WTC11 (cell line): ENCODE data around the gene USP21. TPM values are rescaled to one million over a fixed set of nuclear protein-coding genes. Genes with fewer than 3 reads are reported as not detected.

ENCODE experiments used
- AFF4 ChIP-seq: sonication (generic); formaldehyde crosslinking; IDR thresholded peaks from 2 replicates; pipeline ENCODE4 v1.8.1; 2023; ENCODE audit warnings: mild to moderate bottlenecking, missing genetic modification reagents, borderline replicate concordance
- ATF2 ChIP-seq: sonication (generic); formaldehyde crosslinking; IDR thresholded peaks from 2 replicates; pipeline ENCODE4 v1.8.1; 2022; ENCODE audit warnings: low read depth, missing genetic modification reagents, borderline replicate concordance
- CREB1 ChIP-seq: sonication (generic); formaldehyde crosslinking; IDR thresholded peaks from 2 replicates; pipeline ENCODE4 v1.8.0; 2023; ENCODE audit warnings: mild to moderate bottlenecking, missing genetic modification reagents
- CREM ChIP-seq: sonication (generic); formaldehyde crosslinking; IDR thresholded peaks from 2 replicates; pipeline ENCODE4 v1.8.1; 2022; ENCODE audit warnings: mild to moderate bottlenecking, missing genetic modification reagents, moderate library complexity
- EMX1 ChIP-seq: fragments of 250-450 bp; sonication (Bioruptor Pico); IDR thresholded peaks from 2 replicates; pipeline ENCODE4 v1.8.0; 2021; ENCODE audit warnings: mild to moderate bottlenecking
- ERG ChIP-seq: fragments of 250-450 bp; sonication (Bioruptor Pico); IDR thresholded peaks from 2 replicates; pipeline ENCODE4 v1.8.0; 2021; ENCODE audit warnings: mild to moderate bottlenecking
- GRHL2 ChIP-seq: fragments of 250-450 bp; sonication (Bioruptor Pico); IDR thresholded peaks from 2 replicates; pipeline ENCODE4 v1.8.0; 2022; ENCODE audit warnings: mild to moderate bottlenecking, moderate library complexity; ENCODE audit not compliant: insufficient replicate concordance, severe bottlenecking
- IRF2 ChIP-seq: sonication (generic); formaldehyde crosslinking; IDR thresholded peaks from 2 replicates; pipeline ENCODE4 v1.8.0; 2022; ENCODE audit warnings: low read depth, missing genetic modification reagents, borderline replicate concordance
- JUN ChIP-seq: sonication (generic); formaldehyde crosslinking; IDR thresholded peaks from 2 replicates; pipeline ENCODE4 v1.8.0; 2023; ENCODE audit warnings: mild to moderate bottlenecking, missing genetic modification reagents
- NR1H2 ChIP-seq: sonication (generic); formaldehyde crosslinking; IDR thresholded peaks from 2 replicates; pipeline ENCODE4 v1.9.0; 2021; ENCODE audit warnings: mild to moderate bottlenecking, moderate library complexity, missing genetic modification reagents
- OVOL2 ChIP-seq: fragments of 250-450 bp; sonication (Bioruptor Pico); IDR thresholded peaks from 2 replicates; pipeline ENCODE4 v1.9.0; 2021; ENCODE audit warnings: mild to moderate bottlenecking, borderline replicate concordance
- PRRX2 ChIP-seq: fragments of 250-450 bp; sonication (Bioruptor Pico); IDR thresholded peaks from 2 replicates; pipeline ENCODE4 v1.8.0; 2021; ENCODE audit warnings: mild to moderate bottlenecking
- RORB ChIP-seq: fragments of 250-450 bp; sonication (Bioruptor Pico); IDR thresholded peaks from 2 replicates; pipeline ENCODE4 v1.9.0; 2021; ENCODE audit warnings: mild to moderate bottlenecking
- SMAD3 ChIP-seq: sonication (generic); formaldehyde crosslinking; IDR thresholded peaks from 2 replicates; pipeline ENCODE4 v1.8.0; 2022; ENCODE audit warnings: missing genetic modification reagents, mild to moderate bottlenecking, borderline replicate concordance
- SMAD4 ChIP-seq: sonication (generic); formaldehyde crosslinking; IDR thresholded peaks from 2 replicates; pipeline ENCODE4 v1.8.0; 2022; ENCODE audit warnings: mild to moderate bottlenecking, missing genetic modification reagents
- STAT6 ChIP-seq: sonication (generic); formaldehyde crosslinking; conservative IDR thresholded peaks from 2 replicates; pipeline ENCODE4 v1.8.1; 2023; ENCODE audit warnings: mild to moderate bottlenecking, low read depth, missing genetic modification reagents, moderate library complexity
- TP53 ChIP-seq: sonication (generic); formaldehyde crosslinking; IDR thresholded peaks from 2 replicates; pipeline ENCODE4 v1.8.1; 2023; ENCODE audit warnings: mild to moderate bottlenecking, missing genetic modification reagents
- USF2 ChIP-seq: sonication (generic); formaldehyde crosslinking; IDR thresholded peaks from 2 replicates; pipeline ENCODE4 v1.8.1; 2023; ENCODE audit warnings: mild to moderate bottlenecking, missing genetic modification reagents, moderate library complexity
- ZNF138 ChIP-seq: sonication (generic); formaldehyde crosslinking; conservative IDR thresholded peaks from 2 replicates; pipeline ENCODE4 v1.8.1; 2022; ENCODE audit warnings: mild to moderate bottlenecking, moderate library complexity, missing genetic modification reagents
- ZNF396 ChIP-seq: fragments of 250-450 bp; sonication (Bioruptor Pico); IDR thresholded peaks from 2 replicates; pipeline ENCODE4 v1.8.0; 2021; ENCODE audit warnings: mild to moderate bottlenecking, moderate library complexity, borderline replicate concordance
- ZNF423 ChIP-seq: fragments of 250-450 bp; sonication (Bioruptor Pico); IDR thresholded peaks from 2 replicates; pipeline ENCODE4 v2.1.2; 2022; ENCODE audit warnings: mild to moderate bottlenecking, moderate library complexity
- total RNA-seq: library from RNA; stranded (reverse); gene quantifications from 3 replicates; pipeline ENCODE4 v1.2.3, GENCODE V29; 2021
- TF ChIP-seq, protein P1 (sequence below): sonication (generic); formaldehyde crosslinking; IDR thresholded peaks from 2 replicates; pipeline ENCODE4 v1.8.1; 2022; ENCODE audit warnings: mild to moderate bottlenecking, moderate library complexity, missing genetic modification reagents
- TF ChIP-seq, protein P2 (sequence below): fragments of 250-450 bp; sonication (Bioruptor Pico); conservative IDR thresholded peaks from 2 replicates; pipeline ENCODE4 v1.9.0; 2021; ENCODE audit warnings: mild to moderate bottlenecking

USP21 gene
- total RNA-seq, 1 experiment from 2014 or later = 30.8 TPM

DNA sequence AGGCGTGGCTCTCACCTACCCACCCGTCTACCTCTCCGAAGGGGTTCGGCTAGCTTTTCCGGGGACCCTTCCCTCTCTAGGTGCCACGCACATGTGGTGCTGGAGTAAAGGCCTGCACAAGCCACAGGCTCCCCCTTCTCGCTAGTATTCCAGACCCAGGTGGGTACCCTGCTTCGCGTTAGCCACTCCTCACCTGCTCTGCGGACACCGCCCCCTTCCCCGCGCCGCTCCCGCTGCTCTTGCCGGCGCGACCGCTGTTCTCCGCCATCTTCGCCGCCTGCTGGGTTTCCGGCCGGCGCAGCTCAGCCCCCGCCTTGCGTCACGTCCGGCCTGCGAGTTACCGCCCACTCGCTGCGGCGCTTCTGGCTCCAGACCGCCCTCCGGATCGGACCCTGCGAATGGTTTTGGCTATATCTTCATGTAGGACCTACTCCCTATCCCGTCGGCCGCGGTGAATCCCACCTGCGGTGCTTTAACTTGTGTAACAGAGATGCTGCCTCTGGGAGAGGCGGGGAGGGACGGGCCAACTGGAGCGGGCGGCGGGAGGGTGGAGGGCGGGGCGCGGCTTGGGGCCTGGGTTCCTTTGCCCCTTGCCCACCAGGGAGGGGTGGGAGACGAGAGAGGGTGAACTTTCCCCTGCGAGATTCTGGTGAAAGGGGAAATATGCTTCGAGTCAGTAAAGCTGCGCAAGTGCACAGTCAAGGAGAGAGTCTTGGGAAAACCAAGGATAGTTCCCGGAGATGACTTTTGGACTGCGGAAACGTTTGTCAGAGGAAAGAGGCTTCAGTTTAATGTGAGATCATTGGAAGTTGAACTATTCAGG lies 41.3 kb upstream of the USP21 start, which contains the start of the genes NIT1 and PFDN2 (continued):
- TF ChIP-seq AFF4 (CRISPR knock-in tag) (no peak), RORB (no peak), TP53 (CRISPR knock-in tag) (no peak), SMAD3 (CRISPR knock-in tag) (peak; percentile 93), OVOL2 (CRISPR knock-in tag) (no peak), GRHL2 (CRISPR knock-in tag) (no peak), NR1H2 (no peak), JUN (CRISPR knock-in tag) (no peak), IRF2 (CRISPR knock-in tag) (no peak), USF2 (CRISPR knock-in tag) (no peak), STAT6 (CRISPR knock-in tag) (no peak), CREB1 (CRISPR knock-in tag) (peak; percentile 29; the same call in 1 of the 2 replicates), EMX1 (CRISPR knock-in tag) (no peak), CREM (CRISPR knock-in tag) (peak; percentile 95), PRRX2 (no peak), ZNF423 (CRISPR knock-in tag) (no peak), ZNF138 (no peak), ERG (CRISPR knock-in tag) (no peak), ZNF396 (CRISPR knock-in tag) (no peak), SMAD4 (no peak), ATF2 (no peak)
- TF ChIP-seq, protein P1, sequence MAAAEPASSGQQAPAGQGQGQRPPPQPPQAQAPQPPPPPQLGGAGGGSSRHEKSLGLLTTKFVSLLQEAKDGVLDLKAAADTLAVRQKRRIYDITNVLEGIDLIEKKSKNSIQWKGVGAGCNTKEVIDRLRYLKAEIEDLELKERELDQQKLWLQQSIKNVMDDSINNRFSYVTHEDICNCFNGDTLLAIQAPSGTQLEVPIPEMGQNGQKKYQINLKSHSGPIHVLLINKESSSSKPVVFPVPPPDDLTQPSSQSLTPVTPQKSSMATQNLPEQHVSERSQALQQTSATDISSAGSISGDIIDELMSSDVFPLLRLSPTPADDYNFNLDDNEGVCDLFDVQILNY (CRISPR knock-in tag) = peak; percentile 36; the same call in 1 of the 2 replicates
- TF ChIP-seq, protein P2, sequence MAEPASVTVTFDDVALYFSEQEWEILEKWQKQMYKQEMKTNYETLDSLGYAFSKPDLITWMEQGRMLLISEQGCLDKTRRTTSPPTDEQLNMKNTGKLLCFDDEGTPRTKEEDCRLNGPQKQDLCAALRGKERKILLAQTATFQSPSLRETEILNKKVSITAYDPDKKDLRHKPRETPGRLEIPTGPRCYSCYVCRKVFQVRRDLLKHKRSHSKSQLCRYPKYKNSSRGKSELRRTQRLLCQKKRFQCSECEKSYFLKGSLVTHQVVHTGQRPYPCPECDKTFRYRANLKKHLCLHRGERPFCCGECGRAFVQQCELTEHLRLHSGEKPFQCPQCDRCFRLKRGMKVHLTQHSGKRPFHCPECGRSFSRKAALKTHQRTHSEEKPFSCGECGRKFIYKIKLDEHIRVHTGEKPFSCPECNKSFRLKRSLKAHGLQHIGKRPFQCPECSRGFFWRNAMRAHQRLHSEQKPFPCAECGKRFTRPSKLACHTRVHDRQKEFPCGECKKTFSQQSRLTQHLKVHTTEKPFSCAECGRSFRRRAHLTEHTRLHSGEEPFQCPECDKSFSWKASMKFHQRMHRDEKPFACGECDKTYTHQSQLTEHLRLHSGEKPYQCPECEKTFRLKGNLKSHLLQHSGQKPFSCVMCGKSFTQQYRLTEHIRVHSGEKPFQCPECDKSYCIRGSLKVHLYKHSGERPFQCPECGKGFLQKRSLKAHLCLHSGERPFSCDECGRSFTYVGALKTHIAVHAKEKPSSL (CRISPR knock-in tag) = no peak
